SIG-M5 (cell line): ENCODE results near the gene CAMK2D.

Experiments
- DNase-seq: peaks from one replicate; lab custom pipeline; 2025; lab: John Stamatoyannopoulos, UW

The CAMK2D gene

DNA sequence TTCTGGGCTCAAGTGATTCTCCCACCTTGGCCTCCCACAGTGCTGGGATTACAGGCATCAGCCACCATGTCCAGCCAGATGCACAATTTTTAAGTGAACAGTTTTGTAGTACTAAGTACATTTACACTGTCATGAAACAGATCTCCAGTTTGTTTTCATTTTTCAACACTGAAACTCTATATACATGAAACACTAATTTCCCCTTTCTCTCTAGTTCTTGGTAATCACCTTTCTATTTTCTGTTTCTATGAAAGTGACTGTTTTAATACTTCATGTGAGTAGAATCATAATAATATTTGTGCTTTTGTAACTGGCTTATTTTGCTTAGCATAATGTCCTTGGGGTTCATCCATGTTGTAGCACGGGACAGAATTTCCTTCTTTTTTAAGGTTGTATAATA lies 237.4 kb downstream of the CAMK2D start:
- no peak for DNase-seq

- no peak for DNase-seq
These were observed 239.1 kb downstream of the CAMK2D start for GRCh38 chr4:113522433-113522832.

DNA sequence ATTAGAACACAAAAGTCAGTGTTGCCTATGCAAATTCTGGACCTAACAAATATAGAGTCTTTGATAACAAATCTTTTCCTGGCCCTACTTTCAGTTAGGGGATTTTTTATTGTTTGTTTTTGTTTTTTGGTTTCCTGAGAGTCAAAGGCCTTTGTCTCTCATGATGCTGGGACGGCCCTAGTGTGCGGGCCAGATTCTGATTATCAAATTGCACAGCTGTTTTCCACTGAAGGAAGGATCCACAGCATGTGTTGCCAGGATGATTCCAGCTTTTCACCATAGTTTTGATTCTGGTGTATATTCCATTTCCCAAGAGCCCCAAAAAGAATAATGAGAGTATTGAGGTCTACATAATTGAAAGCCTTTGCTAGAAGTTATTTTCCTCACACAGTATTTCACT lies 248.2 kb downstream of the CAMK2D start:
- DNase-seq, result no peak

DNA sequence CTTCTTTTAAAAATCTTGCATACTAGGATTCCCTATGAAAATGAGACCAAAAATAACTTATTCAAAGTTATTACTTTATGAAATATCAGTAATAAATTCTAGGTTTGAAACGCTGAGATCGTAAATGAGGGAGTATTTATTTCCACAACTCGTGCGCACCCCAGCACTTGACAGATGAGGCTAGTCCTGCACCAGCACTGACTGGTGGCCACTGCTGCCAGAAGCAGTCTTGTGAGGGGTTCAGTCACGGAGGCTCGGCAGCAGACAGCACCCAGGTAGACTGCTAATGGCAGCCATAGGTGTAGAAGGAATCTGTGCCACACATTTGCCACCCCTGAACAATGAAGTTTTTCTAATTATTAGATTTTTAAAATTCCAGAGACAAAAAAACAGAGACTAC lies 248.7 kb downstream of the CAMK2D start:
- DNase-seq, result no peak

- no peak for DNase-seq
These were observed 249.6 kb downstream of the CAMK2D start for GRCh38 chr4:113511944-113512343.

GRCh38 chr4:113509851-113510250 lies 251.7 kb downstream of the CAMK2D start:
- DNase-seq, result no peak

DNA sequence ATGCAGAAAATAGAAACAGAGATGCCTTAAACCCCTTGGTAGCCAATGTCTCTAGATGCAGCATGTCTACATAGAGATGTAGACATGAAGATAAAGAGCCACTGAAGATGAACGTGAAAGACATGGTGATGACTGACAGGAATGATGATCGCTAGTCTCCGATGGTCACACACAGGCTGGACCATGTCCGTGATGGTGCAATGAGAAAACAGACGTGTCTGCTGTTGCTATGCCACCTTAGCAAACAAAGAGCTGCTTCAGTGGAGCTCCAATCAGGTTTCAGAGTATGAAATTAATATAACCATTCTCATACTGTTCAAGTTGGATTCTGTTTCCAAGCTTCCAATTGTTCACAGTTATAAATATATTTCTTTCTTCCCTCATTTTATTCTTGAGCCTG lies 256.5 kb downstream of the CAMK2D start:
- DNase-seq, result no peak

GRCh38 chr4:113504422-113504821 lies 257.1 kb downstream of the CAMK2D start:
- no peak for DNase-seq

DNA sequence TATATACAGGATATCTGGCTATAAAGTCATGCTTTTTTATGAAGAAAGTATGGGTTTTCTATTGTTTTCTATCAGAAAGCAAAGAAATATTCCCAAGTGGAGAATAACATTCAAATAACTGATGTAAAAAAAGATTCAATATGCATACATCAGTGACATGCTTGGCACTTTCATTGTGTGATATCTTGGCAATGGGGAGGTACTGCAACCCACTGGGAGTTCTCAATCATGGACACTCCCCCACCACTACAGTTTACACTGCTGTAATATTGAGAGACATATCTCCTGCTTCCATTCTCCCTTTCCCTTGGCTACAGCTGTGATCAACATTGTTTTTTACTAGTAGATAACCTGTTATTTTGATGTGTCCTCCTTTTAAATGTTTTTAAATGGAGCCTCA lies 257.8 kb downstream of the CAMK2D start:
- DNase-seq, result no peak

DNA sequence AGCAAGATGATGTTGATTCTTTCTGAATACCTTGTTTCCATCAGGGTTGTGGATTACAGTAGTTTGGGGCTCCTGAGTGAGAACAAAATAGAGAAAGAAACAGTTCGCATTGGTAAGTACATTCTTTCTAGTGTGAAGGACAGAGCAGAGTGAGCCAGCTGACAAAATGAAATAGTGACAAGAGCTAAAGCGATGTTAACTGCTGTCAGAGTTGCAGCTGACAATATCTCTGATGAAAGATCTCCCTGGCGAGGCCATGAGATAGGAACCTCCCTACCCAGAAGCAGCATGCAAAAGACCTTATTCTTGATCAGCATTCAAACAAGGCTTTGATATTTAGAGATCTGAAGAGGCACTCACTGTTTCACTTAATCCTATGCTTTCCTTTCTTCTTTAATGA lies 258.6 kb downstream of the CAMK2D start:
- no peak for DNase-seq

DNA sequence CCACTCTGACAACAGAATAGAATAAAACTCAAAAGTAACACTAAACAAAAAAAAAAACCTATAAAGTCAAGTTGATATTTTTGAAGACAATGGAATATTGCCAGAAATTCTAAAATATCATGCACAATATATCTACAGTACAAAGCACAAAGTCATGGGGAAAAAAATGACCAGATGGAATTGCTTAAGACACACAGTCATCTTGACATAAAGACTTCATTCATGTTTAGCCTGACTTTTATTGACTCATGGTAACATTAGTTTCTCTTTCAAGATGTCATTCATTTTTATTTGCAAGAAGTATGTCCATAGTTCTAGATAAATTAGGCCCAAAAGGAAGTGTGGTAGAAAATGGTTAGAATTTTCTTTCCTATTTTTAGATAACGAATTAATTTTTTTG lies 259.1 kb downstream of the CAMK2D start:
- DNase-seq, result no peak

- DNase-seq, result no peak
These were observed 261.1 kb downstream of the CAMK2D start for GRCh38 chr4:113500424-113500823.

GRCh38 chr4:113499696-113500095 lies 261.8 kb downstream of the CAMK2D start:
- no peak for DNase-seq

DNA sequence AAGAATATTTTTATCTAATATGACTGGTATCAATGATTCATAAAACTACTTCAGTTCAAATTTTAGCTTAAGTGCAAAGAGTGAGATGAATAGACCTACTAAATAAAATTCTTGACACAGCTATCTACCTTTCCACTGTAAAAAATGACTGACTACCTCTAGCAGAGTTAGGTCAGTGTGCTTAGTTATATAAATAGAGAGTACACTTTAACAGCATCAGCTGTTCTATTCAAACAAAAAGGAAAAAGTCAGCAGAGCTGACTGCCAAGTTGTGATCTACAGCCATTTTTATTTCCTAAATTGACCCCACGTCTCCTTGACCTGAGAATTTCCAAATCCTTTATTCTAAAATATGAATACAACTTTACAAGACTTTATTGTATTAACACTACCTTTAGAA lies 262.4 kb downstream of the CAMK2D start:
- no peak for DNase-seq

DNA sequence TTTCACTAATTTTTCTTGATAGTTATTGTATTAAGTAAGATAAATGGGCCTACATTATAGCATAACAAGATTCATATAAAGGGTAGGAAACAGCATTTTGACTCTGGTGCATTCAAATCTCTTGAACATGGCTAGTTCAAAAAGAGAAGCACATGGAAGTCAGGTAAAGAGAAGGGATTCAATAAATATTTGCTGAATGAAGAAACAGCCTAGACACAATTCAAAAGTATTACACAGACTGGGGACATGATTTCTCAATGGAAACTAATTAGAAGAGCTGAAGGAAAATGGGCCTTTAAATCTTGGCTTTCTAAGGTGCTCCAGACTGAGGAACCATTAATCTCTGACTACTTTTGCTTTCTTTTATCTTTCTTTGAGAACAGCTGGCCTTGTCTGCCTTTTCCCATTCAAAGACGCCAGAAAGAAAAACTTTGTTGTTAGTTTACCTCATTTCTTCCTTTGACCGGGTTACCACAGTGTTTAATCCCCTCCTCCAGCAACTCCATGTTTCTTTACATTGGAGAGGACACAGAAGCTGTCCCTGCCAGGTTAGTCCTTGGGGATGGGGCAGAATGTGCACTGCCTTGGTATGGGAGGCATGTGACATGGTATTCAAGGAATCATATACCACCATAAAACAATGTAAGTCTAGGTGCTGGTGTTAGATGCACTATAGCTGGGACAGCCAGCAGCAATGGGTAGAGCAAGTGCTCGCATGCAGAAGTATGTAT lies 264.2 kb downstream of the CAMK2D start:
- no peak for DNase-seq

DNA sequence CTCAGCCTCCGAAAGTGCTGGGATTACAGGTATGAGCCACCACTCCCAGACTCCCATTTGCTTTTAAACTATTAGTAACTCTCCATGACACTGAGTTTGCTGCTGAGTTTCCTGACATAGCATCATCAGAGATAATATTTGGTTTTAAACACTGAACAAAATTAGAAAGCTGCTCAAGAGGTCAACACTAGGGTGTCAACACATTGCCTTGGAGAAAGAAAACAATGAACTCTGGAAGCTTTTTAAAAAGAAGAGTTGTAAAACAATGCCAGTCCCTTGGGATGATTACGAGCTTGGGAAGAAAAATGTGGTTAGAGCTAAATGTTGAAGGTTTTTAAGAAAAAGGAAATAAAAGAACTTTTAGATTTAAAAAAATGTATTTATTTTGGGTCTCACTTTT lies 264.8 kb downstream of the CAMK2D start:
- DNase-seq, result no peak

DNA sequence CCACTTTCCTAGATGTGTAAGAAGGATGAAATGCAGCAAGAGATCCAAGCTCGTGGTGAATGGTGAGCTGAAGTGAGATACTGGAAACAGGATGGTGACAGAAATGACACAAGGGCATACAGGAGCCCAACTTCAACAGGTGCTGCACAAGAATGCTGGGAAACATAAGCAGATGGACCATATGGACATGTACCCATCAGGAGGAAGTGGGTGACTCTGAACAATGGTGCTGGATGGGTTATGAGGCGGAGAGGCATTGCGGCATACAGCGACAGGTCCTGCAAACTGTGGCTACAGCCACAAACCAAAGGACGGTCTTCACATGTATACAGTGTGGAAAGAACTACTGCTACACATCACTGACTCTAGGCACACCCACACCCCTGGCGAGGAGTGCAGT lies 265.7 kb downstream of the CAMK2D start:
- no peak for DNase-seq

GRCh38 chr4:113483131-113483530 lies 278.4 kb downstream of the CAMK2D start:
- DNase-seq, result no peak

GRCh38 chr4:113482325-113482724 lies 279.2 kb downstream of the CAMK2D start:
- DNase-seq, result no peak

- no peak for DNase-seq
These were observed 279.7 kb downstream of the CAMK2D start for GRCh38 chr4:113481820-113482219.

DNA sequence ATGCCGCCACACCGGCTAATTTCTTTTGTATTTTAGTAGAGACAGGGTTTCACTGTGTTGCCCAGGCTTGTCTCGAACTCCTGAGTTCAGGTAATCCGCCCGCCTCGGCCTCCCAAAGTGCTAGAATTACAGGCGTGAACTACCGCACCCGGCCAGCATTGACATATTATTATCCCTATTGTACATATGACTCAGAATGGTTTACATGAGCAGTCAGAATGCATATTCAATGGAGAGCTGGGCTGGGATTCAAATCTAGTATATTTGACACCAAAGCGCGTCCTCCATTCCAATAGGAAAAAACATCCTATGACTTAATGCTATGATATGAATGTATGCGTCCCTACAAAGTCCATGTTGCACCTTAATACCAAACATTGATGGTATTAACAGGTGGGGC lies 281.4 kb downstream of the CAMK2D start:
- DNase-seq, result no peak

GRCh38 chr4:113478032-113478431 lies 283.5 kb downstream of the CAMK2D start:
- no peak for DNase-seq

- DNase-seq, result no peak
These were observed 284.7 kb downstream of the CAMK2D start for GRCh38 chr4:113476800-113477199.

- no peak for DNase-seq
These were observed 287.5 kb downstream of the CAMK2D start for GRCh38 chr4:113474017-113474416.

- DNase-seq, result no peak
These were observed 288.7 kb downstream of the CAMK2D start for GRCh38 chr4:113472864-113473263.
